ENCODE data around the gene PIK3C2A.

Gene PIK3C2A

DNA sequence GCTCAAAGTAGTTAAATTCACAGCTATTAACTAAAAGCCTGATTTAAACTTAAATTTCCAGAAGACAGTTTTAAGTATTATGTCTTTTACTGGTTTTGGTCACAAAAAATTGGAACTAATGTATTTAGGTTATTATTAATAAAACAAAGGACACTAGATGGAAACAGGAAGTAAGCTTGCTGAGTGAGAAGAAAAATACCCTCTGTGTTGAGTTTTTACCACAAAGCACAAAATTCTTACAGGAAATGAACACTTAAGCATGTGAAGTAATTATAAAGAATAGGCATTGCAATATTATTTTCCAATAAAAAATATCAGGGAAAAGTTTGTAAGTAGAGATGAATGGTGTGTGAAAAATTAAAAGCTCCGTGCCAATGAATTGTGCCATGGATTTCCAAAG lies 46.3 kb downstream of the PIK3C2A start:
- no peak for DNase-seq

- no peak for DNase-seq
Observed at GRCh38 chr11:17159441-17159840, 48.3 kb downstream of the PIK3C2A start.
